HUES64 (cell line): ENCODE results near the gene CDH13.

Source experiments
- H3K27ac ChIP-seq: 2 replicates; pipeline ENCODE4 v1.7.0; 2013; ENCODE audit warnings: low read depth, low read length, inconsistent platforms
- H3K27me3 ChIP-seq: 2 replicates; pipeline ENCODE4 v1.6.1; 2013; ENCODE audit warnings: mild to moderate bottlenecking, low read length; ENCODE audit not compliant: insufficient read depth
- H3K36me3 ChIP-seq: 2 replicates; pipeline ENCODE4 v1.6.1; 2013; ENCODE audit warnings: mild to moderate bottlenecking, low read length; ENCODE audit not compliant: insufficient read depth
- H3K4me1 ChIP-seq: 2 replicates; pipeline ENCODE4 v1.6.1; 2013; ENCODE audit warnings: mild to moderate bottlenecking, low read length, moderate library complexity; ENCODE audit not compliant: insufficient read depth
- H3K4me3 ChIP-seq: 2 replicates; pipeline ENCODE4 v1.5.1; 2013; ENCODE audit warnings: mild to moderate bottlenecking, low read length, moderate library complexity
- H3K9ac ChIP-seq: 2 replicates; pipeline ENCODE4 v1.6.1; 2013; ENCODE audit warnings: mild to moderate bottlenecking, low read depth, low read length
- H3K9me3 ChIP-seq: 2 replicates; pipeline ENCODE4 v1.6.1; 2013; ENCODE audit warnings: low read depth, low read length; ENCODE audit not compliant: insufficient read depth
- WGBS: fragments of 150-250, 120-280 bp; methylation state at CpG from one replicate; pipeline ENCODE4 v1.1.7; 2013; ENCODE audit warnings: missing lambda C conversion rate; 5-methylcytosine and 5-hydroxymethylcytosine counted together

CDH13 gene

DNA sequence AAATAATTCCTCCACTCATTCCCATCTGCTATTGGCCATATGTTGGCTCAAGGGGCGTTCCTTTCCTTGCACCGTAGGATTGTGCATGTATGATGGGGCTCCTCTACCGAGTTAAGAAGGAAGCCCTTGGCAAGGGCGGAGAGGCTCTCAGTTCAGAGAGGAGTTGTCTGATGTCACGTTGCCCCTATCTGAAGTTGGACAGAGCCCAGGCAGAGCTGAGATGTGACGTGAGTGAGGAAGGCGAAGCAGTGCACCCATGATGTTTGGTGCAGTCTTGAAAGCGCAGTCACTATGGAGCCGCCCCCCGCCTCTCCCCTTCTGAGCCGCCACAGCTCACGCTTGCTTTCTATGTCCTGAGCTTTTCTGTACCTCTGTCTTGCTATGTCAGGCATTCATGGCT, 40.7 kb downstream of the CDH13 start:
- Histone ChIP-seq H3K9ac (no peak overlapping the region), H3K27ac (no peak overlapping the region), H3K27me3 (no peaks in the 10 kb centered on the region), H3K9me3 (no peaks in the 10 kb centered on the region), H3K4me3 (no peak overlapping the region), H3K36me3 (no peaks in the 10 kb centered on the region), H3K4me1 (no peaks in the 10 kb centered on the region)
- WGBS, result 79% methylated on average over 12 of the region's 12 CpGs

DNA sequence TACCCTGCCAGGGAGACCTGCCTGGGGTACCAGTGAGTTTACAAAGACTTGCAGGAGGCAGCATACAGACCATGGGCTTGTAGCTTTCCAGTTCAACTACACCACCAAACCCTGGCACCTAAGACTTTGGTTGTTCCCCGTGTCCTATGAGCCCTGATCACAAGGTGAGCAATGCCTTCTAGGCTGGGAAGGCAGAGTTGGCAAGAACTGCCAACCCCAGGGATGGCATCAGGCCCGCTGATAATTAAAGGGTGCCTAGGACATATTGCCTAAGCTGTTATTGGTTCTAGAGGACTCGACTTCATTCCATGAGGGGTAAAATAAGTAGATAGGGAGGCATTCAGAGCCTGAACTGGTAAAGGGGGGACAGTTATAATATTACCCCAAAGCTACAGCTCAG, 41.3 kb downstream of the CDH13 start:
- Histone ChIP-seq H3K36me3 (no peaks in the 10 kb centered on the region), H3K27me3 (no peaks in the 10 kb centered on the region), H3K9ac (no peak overlapping the region), H3K4me3 (no peak overlapping the region), H3K9me3 (no peaks in the 10 kb centered on the region), H3K27ac (no peak overlapping the region), H3K4me1 (no peaks in the 10 kb centered on the region)
- WGBS, result 97% methylated on average over 3 of the region's 3 CpGs

DNA sequence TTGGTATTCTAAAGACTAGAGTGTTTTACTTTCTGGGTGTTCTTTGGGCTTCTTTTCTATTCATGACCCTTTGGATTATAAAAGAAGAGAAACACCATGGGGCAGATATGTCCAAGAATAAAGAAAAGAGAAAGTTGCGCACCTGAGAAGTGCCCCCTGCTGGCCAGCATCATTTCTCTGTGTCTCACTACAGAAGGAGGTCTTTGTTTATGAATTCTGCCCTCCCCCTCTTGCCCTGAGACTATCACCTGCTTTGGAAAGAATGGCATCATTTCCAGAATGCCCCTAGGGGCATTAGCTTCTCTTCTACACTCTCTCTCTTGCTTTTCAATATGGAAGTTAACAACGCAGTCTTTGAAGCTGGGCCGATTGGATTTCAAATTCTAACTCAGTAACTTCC, 45.0 kb downstream of the CDH13 start:
- 88% methylated on average over 3 of the region's 3 CpGs for WGBS
- H3K27me3 ChIP-seq, result no peaks in the 10 kb centered on the region
- H3K27ac ChIP-seq, result no peak overlapping the region
- H3K9ac ChIP-seq, result no peak overlapping the region
- H3K4me1 ChIP-seq, result no peaks in the 10 kb centered on the region
- H3K36me3 ChIP-seq, result no peaks in the 10 kb centered on the region
- H3K4me3 ChIP-seq, result no peak overlapping the region
- no peaks in the 10 kb centered on the region for H3K9me3 ChIP-seq

DNA sequence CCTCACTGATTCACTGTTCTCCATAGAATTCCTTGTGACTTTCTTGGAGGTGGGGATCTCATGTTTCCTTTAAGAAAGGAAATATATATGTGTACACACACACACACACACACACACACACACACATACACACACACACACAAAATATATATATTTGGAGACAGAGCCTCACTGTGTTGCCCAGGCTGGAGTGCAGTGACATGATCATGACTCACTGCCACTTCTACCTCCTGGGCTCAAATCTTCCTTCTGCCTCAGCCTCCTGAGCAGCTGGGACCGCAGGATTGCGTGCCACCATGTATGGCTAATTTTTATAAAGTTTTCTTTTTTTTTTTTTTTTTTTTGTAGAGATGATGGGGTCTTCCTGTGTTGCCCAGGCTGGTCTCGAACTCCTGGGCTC, 45.9 kb downstream of the CDH13 start:
- Histone ChIP-seq H3K9me3 (no peaks in the 10 kb centered on the region), H3K9ac (no peak overlapping the region), H3K36me3 (no peaks in the 10 kb centered on the region), H3K4me3 (no peak overlapping the region), H3K27me3 (no peaks in the 10 kb centered on the region), H3K27ac (no peak overlapping the region), H3K4me1 (no peaks in the 10 kb centered on the region)
- WGBS, result 93% methylated on average over 1 of the region's 3 CpGs

DNA sequence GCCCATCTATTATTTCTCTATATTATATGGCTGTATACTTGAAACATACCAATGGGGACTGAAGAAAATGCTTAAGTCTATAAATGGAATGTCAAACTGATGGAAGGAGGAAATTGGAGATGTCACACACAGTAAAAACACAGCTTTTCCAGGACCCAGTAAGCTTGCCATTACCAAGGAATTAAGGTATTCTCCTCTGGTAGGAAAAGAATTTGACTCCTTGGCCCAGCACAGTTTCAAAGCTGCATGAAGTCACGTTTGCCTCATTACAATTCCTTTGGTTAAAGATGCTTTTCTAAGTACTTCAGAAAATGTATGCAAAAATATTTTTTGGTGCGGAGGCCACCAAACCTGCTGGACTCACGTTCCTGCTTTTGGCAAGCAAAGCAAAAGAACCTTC, 48.5 kb downstream of the CDH13 start:
- H3K27me3 ChIP-seq, result no peaks in the 10 kb centered on the region
- WGBS, result 88% methylated on average over 3 of the region's 3 CpGs
- no peaks in the 10 kb centered on the region for H3K9me3 ChIP-seq
- H3K36me3 ChIP-seq, result no peaks in the 10 kb centered on the region
- H3K4me3 ChIP-seq, result no peak overlapping the region
- H3K9ac ChIP-seq, result no peak overlapping the region
- H3K4me1 ChIP-seq, result no peaks in the 10 kb centered on the region
- H3K27ac ChIP-seq, result no peak overlapping the region

DNA sequence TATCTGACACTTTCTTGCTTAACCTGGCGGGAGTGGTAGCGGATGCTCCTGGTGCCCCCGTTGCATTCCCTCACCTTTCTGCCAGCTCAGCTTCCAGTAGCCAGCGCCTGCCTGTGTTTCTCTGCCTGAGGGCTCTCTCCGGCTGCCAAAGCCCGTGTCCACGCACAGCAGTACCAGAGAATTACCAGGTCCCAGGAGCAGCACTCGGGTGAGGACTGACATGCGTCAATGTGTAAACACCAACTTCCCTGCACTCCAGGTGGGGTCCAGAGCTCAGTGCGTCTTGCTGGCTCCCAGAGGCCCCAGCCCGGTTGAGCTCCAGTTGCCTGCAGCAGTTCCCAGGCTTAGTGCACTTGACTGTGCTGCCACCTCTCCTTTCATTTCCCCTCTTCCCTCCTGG, 54.8 kb downstream of the CDH13 start:
- no peaks in the 10 kb centered on the region for H3K4me1 ChIP-seq
- H3K4me3 ChIP-seq, result no peak overlapping the region
- no peaks in the 10 kb centered on the region for H3K9me3 ChIP-seq
- WGBS, result 89% methylated on average over 11 of the region's 11 CpGs
- no peak overlapping the region for H3K27ac ChIP-seq
- no peaks in the 10 kb centered on the region for H3K27me3 ChIP-seq
- no peaks in the 10 kb centered on the region for H3K36me3 ChIP-seq
- no peak overlapping the region for H3K9ac ChIP-seq

DNA sequence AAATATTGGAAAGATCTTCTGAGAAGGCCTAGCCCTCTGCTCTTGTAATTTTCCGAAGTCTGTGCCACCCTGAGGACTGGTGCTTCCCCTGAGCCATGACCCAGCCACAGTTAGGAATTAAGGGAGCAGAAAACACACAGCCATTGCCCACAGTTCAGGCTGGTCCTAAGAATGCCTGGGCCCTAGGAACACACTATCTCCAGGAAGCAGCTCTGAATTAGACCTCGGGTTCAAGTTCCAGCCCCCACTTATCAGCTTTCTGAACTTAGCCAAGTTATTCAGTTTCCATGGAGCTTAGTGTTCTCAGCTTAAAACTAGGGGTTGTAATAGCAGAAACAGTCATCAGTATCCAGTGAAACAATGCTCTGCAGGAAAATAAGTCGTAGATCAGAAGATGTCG, 56.0 kb downstream of the CDH13 start:
- Histone ChIP-seq H3K4me1 (no peaks in the 10 kb centered on the region), H3K9ac (no peak overlapping the region), H3K27me3 (no peaks in the 10 kb centered on the region), H3K9me3 (no peaks in the 10 kb centered on the region), H3K27ac (no peak overlapping the region), H3K4me3 (no peak overlapping the region), H3K36me3 (no peaks in the 10 kb centered on the region)
- 93% methylated on average over 4 of the region's 4 CpGs for WGBS

DNA sequence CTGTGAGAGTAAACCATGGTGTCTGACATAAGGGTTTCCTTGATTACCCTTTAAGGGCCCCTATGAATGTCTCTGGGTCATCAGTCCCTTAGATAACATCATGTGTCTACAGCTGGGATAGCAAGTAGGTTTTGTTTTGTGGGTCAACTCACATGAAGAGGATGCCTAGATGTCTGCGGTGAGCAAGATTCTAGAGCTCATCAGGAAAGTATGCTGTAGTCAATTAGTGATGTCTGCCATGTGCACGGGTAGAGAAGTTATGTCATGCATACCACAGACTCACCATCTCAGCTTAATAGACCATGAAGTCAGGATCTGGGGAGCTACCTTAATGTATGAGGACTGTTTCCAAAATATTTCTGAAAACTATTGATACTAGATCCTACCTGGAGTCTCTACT, 57.5 kb downstream of the CDH13 start:
- no peak overlapping the region for H3K9ac ChIP-seq
- no peaks in the 10 kb centered on the region for H3K9me3 ChIP-seq
- H3K4me3 ChIP-seq, result no peak overlapping the region
- no peaks in the 10 kb centered on the region for H3K36me3 ChIP-seq
- no peak overlapping the region for H3K27ac ChIP-seq
- WGBS, result 100% methylated on average over 1 of the region's 2 CpGs
- no peaks in the 10 kb centered on the region for H3K4me1 ChIP-seq
- no peaks in the 10 kb centered on the region for H3K27me3 ChIP-seq

DNA sequence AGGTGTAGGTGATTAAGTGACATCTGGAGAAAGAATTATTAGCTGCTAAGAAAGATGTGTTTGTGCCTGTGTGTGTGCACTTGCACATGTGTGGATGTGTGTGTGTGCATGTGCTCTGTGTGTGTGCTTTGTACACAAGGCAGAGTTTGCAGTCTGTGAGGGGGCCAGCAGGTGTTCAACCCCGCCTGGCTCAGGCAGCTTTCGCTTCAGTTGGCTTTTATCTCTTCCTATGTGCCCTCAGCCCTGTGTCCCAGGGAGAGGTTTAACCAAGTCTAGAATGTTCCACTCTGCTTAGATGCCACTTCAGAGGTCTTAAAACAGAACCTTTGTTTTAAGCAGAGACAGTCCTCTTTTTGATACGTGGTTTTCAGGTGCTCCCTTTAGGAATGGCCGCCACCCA, 58.8 kb downstream of the CDH13 start:
- no peaks in the 10 kb centered on the region for H3K4me1 ChIP-seq
- H3K36me3 ChIP-seq, result no peaks in the 10 kb centered on the region
- WGBS, result 97% methylated on average over 4 of the region's 4 CpGs
- no peak overlapping the region for H3K9ac ChIP-seq
- no peaks in the 10 kb centered on the region for H3K27me3 ChIP-seq
- no peaks in the 10 kb centered on the region for H3K9me3 ChIP-seq
- no peak overlapping the region for H3K27ac ChIP-seq
- no peak overlapping the region for H3K4me3 ChIP-seq

DNA sequence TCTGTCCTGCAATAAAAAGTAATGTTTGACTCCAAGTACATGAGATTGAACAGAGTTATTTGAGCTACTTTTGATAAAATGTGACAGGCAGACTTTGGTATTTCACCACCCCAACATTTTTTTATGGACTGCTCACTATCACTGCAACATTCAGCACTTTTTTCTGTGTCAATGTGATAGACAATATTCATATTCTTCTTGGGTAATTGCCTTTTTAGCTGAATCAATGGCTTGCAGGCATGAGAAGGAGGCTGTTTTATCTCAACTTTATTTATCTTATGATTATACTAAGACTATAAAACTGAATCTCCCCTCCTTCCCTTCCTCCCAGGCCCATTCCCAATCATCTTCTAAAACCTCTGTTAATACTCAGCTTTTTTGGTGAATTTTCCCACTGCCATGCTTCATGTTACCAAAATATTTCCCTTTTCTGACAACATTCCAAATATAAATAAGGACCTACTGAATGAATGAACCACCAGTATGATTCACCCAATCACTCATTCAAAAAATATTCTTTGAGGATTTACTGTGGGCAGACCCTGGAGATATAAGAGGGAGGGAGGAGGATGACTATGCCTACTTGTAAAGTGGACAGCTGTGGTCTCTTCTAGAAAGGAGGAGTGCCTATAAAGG, 67.6 kb downstream of the CDH13 start:
- Histone ChIP-seq H3K27me3 (no peaks in the 10 kb centered on the region), H3K9ac (no peak overlapping the region), H3K4me1 (no peaks in the 10 kb centered on the region), H3K9me3 (no peaks in the 10 kb centered on the region), H3K27ac (no peak overlapping the region), H3K36me3 (no peaks in the 10 kb centered on the region), H3K4me3 (no peak overlapping the region)

DNA sequence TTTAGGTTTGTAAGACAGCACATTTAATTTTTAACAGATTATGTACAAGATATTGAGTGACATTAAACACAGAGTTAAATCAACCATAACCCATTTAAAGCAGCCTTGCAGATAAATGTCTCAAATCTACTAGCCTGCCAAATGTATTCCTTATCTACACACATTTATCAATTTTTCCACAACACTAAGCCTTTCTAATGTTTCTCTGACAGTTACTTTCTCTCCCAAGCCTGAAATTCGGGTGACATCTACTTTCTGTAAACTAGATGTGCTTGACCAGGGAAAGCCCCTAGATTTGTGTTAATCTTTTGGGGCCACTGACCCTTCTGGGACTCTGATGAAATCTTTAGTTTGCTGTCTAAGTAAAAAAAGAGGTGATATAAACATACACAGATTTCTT, 69.0 kb downstream of the CDH13 start:
- Histone ChIP-seq H3K9ac (no peak overlapping the region), H3K4me3 (no peak overlapping the region), H3K27ac (no peak overlapping the region), H3K9me3 (no peaks in the 10 kb centered on the region), H3K4me1 (0 out of 2 replicates have a peak, but pooled peaks cover 4% of the 10 kb centered on the region), H3K36me3 (no peaks in the 10 kb centered on the region), H3K27me3 (no peaks in the 10 kb centered on the region)
- 85% methylated on average over 1 of the region's 1 CpG for WGBS

DNA sequence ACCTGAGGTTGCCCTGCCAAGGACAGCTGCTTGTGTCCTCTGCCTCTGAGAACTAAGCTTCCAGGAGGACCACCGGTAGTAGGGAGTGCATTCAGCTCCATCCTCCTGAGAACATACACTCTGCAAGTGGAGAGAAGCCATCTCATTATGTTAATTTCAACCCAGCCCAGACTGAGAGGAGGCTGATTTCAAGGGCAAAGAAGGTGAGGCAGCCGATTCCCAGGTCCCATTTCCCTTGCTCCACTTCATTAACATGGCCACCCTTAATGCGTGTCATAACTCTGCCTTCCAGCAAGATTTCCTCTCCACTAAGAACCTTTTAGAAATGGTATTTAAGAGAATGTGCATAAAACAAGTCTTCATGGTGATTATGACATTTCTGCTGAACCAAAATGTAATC, 72.5 kb downstream of the CDH13 start:
- 78% methylated on average over 3 of the region's 3 CpGs for WGBS
- Histone ChIP-seq H3K4me1 (0 out of 2 replicates have a peak, but pooled peaks cover 4% of the 10 kb centered on the region), H3K9ac (no peak overlapping the region), H3K9me3 (no peaks in the 10 kb centered on the region), H3K27me3 (no peaks in the 10 kb centered on the region), H3K27ac (no peak overlapping the region), H3K4me3 (no peak overlapping the region), H3K36me3 (no peaks in the 10 kb centered on the region)
